Retina (tissue), 1 donor: Measurements from ENCODE around the gene AUH.

Experiments used
- DNase-seq: peaks from one replicate; pipeline ENCODE4 v3.0.0-alpha.2; 2016

The AUH gene

DNA sequence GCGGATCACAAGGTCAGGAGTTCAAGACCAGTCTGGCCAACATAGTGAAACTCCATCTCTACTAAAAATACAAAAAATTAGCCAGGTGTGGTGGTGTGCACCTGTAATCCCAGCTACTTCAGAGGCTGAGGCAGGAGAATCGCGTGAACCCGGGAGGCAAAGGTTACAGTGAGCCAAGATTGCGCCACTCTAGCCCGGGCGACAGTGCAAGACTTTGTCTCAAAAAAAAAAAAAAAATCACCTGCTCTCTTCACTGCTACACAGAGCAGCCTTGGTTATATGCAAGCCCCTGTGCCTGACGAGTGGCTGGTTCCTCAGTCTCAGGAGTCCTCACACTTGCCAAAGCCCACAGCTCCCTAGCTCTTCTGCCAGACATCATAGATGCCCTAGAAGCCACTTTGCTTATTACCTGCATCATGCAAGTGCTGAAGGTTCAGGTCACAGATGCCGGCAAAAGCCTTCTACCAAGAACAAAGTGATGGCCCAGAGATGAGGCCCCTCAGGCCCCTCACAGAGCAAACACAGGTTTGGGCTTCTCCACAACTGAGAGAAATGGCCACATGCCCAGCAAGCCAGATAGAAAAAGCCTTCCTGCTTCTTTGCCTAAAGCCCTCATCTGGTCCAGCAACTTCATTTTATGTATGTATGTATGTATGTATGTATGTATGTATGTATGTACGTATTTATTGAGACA is 176.4 kb downstream of the AUH start:
- DNase-seq: no peak

DNA sequence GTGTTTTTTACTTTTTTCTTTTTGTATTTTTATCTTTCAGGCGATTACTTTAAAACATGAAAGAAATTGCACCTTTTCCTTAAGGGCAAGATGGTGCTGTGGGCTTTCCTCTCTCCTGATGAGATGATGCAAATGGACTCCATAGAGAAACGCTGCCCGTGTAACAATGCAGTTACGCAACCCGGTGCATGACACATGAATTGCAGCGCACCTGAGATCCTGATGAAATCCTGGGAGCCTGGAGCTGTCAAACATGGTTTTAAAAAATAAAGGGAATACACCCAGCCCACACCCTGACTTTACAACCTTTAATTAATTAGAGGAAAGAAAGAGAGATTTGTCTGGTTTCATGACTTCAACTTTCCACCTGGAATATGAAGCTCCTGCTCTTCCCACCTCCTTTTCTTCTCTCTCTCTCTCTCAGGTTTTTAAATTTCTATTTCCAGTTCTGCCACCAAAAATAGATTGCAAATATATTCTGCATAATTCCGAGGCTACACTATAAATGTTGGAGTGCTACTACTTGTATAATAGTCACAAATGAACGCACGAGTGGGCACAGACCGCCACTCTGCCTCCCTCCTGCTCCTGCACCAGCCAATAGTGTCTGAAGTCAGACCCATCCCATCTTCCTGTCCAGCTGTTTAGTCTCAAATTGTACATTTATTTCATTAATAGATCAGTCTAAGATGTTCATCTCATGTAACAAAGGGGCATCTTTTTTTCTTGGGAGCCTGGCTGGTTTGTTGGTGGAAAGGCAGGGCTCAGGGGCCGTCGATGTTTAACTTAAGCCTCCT is 179.1 kb downstream of the AUH start:
- DNase-seq: no peak

DNA sequence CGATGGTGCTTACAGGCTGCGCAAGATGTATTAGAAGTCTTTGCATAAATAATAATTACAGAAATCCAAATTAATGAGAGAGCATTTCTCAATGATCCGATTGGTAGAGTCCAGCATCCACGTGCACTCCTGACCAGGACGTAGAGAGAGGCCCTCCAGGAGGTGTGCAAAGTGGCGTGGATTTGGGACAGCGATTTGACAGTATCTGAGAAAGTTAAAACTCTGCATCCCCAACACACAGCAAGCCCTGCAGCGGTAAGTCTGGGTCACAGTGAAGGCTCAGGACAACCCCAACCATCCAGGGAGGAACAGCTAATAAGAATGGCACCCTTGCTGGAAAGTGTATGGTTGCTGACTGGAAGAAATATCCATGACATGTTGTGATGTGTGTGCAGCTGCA is 180.2 kb downstream of the AUH start:
- no peak for DNase-seq

DNA sequence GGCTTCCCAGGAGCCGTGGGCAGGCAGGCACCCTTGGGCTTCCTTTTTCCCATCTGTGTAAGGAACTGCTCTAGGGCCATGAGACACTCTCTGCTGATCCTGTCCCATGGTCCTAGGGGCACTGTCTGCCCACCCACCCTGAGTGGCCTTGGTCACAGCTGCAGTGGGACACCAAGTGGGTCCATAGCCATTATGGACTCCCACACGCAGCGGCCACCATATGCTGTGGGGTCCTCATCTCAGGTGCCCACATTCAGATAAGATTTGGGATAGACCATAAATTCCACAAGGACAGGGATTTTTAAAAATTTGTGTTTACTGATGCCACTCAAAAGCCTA is 180.8 kb downstream of the AUH start:
- DNase-seq: no peak

DNA sequence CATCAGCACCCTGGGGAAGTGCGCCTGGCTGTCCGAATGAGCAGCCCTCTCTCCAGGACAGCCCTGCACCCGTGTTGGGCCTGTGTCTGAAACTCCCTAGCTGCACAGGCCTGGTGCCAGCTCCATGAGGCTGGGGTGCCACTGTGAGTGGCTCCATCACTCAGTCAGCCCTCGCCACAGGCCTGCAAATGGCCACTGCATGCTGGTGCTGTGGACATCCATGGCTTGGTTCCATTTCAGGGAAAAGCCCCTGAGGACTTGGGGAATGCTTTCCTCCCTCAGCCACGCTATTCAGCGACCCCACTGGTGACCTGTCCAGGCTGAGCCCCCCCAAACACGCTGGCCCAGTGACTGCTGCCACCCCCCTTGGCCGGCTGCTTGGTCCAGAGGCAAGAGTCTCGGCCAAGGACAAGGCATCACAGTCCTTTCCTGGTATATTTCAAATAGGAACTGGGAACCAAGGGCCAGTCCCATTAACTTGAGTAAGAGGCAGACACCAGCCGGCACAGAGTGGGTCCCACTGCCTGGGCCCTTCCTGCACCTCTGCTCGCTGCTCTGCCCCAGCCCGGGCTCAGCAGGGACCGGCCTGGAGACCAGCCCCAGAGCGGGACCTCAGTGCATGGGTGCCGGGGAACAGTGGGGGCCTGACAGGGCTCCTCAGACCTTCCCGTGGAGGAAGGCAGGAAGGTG is 181.3 kb downstream of the AUH start:
- DNase-seq: no peak

DNA sequence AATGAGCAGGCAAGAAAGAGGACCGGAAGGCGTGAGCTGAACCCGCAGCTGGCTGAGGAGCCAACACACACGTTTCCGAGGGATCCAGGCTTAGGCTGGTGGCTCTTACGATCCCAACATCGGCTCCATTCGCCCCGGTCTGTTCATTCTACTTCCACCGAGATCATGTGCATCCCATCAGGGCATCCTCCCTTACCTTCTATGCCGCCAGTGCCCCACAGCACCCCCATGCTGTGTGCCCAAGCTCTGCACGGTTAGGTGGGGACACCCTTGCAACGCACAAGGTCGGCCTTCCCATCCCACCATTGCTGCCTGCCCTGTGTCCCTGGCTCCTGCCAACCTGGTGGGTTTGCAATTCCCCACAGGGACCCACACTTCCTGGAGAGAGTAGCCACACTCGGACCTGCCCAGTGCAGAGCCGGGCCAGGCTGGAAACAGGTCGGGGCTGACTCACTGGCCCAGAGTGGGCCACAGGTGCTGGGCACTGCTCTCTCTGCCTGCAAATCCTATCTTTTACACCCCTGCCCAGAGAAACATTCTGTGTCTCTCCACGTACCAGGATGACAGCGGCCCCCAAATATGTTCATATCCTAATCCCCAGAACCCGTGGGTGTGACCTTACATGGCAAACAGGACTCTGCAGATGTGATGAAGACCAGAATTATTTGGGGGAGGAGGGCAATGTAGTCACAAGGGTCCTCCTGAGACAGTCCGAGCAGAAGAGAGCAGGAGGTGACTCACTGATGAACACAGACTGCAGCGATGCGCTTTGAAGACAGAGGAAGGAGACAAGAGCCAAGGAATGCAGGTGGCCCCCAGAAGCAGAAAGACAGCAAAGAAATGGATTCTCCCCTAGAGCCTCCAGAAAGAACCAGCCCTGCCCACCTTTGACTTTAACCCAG is 182.2 kb downstream of the AUH start:
- no peak for DNase-seq

DNA sequence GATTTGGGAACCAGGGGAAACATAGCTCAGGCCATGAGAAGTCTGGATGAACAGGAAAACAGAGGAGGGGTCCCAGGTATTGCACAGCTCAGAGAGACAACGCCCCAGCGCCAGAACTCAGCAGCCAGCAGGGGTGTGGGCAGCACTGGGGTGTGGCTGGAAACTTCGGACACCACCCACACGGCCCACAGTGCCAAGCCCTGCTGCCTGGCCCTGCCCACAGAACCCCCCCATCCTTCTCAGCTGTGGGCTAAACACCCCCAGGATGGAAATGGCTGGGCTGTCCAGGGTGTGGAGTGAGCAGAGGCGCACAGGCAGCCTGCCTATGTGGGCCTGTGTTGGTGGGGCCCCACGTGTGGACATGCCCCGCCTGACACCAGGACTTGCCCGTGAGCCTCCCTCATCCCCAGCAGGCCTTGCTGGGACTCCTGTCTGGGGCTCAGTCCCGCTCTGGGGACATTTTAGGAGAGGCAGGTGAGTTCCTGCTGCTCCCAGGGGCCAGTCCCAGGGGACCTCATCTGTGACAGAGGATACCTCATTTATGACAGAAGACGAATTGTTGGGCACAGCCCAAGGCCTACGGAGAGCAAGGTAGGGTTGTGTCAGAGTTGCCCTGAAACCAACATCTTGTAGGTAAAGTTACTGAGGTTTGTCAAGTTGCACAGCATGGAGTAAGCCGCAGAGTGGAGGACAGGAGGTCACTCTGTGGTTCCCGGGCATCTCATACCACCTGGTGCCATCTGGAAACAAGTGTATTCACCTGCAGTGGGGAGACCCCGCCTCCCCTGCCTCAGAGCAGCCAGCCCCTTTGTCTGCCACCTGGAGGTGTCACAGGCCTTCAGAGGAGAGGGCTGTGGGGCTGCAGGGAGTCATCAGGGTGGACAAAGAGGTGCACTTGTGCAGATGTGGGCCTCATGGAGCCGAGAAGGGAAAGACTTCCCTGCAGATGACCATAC is 183.2 kb downstream of the AUH start:
- DNase-seq: no peak

DNA sequence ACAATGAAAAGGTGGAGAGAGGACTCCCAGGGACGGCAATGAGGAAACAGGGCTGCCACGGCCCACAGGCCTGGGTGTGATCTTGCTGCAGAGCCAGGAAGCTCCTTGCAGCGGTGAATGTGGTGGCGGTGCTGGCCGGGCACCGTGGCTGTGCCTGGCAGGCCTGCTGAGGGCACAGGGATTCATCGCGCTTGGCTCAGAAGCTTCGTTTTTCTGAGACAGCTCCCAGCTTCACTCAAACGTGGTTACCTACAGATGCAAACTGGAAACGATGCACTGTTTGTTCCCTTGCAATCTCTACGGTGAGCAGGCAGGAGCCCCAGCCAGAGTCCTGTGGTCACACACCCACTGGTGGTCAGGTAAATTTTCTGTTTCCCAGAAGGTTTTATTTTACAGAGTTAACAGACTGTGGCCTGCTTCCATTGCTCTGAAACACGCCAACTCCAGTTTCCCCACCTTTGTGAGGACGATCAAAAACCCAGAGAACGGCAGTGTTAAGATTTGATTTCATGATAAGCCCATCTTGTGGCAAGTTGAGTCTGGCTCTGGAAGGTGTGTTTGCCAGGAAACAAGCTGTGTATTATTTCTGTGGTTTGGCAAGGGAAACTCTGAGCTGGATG is 183.9 kb downstream of the AUH start:
- DNase-seq: no peak

DNA sequence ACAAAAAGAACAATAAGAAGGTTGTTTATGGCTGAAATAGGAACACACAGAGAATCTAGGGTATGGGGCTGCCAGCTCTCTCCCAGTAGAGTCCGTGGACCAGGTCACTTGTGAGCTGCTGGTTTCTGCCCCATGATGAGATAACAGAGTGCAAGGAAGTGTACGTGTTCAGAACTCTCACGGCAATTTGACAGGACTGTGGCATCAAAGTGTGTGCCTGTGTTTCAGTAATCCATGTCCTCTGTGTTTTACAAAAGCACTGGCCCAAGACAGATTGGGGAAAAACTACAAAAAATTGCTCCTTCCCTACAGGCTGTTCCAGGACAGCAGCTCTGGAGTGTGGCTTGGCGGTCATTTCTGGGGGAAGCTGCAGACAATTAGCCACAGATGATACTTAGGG is 184.6 kb downstream of the AUH start:
- DNase-seq: no peak

DNA sequence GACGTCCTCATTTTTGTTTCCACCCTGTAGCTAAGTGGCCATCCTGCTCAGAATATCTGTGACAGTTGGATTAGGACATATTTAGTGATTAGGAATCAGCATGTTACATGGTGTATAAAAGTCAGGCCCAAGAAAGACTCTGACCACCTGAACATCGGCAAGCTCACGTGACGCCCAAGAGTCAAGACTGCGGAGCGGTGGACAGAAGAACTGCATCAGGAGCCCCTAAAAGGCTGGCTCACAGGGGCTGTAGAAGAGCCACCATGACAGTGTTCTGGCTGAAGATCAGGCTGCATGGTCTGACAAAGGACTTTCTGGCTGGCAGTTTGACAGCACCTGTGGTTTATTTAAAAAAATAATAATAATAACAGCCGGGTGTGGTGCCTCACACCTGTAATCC is 185.3 kb downstream of the AUH start:
- no peak for DNase-seq

DNA sequence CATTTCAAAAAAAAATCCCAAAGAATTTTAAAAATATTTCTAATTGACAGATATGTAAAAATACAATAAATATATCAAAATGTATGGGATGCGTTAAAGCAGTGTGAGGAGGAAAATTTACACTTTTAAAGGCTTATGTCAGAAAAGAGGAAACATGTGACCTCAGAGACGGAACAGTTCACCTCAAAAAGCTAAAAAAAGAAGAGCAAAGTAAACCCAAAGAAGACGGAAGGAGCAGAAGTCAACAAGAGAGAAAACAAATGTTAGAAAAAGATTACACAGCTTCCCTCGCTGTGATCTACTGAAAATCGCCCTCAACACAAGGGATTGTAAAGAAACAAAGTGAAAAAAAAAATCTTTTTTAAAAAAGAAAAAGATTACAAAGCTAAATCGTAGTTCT is 186.9 kb downstream of the AUH start:
- DNase-seq: no peak

DNA sequence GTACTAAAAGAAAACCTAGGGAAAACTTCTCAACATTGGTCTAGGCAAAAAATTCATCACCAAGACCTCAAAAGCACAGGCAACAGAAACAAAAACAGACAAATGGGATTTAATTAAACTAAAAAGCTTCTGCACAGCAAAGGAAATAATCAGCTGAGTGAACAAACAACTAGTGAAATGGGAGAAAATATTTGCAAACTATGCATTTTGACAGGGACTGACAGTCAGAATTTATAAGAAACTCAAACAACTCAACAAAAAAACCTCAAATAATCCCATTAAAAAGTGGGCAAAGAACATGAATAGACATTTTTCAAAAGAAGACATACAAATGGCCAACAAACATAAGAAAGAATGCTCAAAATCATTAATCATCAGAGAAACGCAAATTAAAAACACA is 189.4 kb downstream of the AUH start:
- no peak for DNase-seq

DNA sequence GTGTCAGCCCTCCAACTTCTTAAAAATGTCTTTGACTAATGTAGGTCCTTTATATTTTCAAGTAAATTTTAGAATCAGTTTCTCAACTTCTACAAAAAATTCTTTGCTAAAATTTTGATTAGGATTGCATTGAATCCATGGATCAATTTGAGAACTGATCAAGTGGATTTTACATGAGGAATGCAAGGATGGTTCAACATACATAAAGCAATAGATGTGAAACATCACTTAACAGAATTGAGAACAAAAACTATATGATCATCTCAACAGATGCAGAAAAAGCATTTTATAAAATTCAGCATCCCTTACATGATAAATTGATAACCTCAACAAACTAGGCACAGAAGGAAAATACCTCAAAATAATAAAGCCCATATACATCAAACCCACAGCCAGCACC is 190.8 kb downstream of the AUH start:
- DNase-seq: no peak

DNA sequence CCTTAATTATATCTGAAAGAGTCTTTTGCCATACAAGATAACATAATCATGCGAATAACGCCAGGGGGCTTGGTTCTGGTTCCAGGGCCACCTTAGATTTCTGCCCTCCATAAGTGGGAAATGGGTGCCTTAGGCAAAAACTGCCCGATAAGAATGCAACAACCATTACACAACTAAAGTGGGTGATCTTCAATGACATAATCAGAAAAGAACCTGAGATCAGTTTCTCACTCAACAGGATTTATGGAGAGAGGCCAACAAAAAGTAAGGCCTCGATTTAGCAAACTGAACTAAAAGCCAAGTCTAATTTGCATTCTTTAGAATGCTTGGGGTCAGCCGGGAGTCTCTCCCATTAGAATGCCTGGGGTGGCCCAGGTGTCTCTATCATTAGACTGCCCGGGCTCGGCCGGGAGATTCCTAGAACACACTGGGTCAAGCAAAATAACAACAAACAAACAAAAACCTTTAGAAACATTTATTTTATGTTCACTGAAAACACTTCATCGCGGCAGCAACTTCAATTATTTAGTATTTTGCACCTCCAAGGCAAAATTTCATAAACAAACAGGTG is 194.8 kb downstream of the AUH start:
- DNase-seq: no peak

DNA sequence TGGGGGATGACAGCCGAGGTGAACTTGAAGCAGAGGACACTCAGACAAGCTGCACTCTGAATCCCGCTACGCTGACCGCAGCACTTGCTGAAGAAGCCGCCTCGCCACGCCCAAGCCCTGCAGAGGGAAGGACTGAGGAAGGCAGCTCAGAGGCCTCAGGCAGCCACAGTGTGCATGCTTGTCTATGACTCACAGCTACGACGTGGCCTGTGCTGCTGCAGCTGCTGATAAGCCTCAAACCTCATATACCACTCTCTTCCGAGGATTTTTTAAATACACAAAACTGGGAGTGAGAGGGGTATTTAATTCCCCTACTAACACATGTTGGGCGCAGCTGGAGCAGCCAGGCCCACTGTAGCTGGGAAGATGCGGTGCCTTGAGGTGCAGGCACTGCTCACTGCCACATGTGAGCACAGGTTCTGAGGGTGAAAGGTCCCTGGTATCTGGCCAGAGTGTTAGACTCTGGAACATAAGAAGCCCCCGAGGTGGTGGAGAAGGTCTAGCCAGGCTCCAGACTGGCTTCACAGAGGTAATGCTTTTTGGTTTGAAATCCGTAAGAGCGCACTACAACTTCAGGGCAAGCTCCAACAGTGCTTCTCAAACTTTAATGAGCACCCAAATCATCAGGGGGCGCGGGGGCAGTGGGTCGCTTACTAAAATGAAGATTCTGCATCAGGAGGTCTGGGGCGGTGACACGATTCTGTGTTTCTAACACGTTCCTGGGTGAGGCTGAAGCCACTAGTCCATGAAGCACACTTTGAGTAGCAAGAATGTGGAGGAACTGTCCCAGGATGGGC is 196.8 kb downstream of the AUH start:
- DNase-seq: no peak
